CD4-positive, alpha-beta T cell treated with Interleukin-4 for 4 hours (primary cell): Measurements from ENCODE around the gene PRDM15.

Experiments
- DNase-seq: peaks from one replicate; pipeline ENCODE4 v3.0.0-alpha.2; 2020

PRDM15 gene

DNA sequence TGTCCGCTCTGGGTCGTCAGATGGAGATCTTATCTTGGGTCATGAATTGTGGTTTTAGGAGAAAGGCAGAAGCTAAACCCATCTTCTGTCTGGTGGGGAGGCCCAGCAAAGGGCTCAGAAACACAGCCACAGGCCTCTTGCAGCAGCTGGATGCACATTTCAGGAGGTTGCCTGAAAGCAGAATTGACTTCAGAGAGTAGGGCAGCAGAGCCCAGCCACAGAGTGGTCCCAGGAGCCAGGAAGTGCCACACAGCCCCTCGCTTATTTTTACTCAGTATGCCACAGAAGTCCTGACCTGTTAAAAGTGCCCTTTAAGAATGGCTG is 104.0 kb downstream of the PRDM15 start:
- DNase-seq = no peak

DNA sequence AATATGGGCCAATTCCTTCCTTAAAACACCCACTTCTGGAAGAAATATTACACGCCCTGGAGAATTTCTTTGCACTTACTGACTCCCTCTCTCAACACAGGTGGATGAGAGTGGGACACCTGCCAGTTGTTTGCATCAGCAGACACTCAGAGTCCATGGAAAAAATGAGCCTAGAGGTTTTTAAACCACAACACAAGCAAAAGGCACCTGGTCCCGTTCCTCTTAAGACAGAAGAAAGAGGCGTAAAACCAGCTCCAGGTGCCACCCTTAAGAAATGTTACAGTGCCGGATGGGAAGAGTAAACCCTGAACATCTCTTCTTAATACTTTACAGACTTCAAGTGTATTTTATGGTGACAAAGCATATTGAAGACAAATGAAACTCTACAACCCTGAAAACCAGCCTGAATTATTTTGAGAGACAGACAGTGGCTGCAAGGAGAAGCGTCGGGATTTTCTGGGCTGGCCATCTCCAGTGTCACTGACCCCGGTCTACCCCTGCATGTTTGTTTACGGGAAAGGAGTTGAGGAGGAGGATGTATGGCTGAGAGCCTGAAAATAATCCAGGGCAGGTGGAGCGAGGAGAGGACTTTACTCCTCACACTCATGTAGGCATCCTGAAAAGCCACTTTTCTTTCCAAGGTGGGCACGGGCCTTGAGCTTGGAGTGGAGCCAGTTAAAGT is 104.5 kb downstream of the PRDM15 start:
- DNase-seq = no peak

DNA sequence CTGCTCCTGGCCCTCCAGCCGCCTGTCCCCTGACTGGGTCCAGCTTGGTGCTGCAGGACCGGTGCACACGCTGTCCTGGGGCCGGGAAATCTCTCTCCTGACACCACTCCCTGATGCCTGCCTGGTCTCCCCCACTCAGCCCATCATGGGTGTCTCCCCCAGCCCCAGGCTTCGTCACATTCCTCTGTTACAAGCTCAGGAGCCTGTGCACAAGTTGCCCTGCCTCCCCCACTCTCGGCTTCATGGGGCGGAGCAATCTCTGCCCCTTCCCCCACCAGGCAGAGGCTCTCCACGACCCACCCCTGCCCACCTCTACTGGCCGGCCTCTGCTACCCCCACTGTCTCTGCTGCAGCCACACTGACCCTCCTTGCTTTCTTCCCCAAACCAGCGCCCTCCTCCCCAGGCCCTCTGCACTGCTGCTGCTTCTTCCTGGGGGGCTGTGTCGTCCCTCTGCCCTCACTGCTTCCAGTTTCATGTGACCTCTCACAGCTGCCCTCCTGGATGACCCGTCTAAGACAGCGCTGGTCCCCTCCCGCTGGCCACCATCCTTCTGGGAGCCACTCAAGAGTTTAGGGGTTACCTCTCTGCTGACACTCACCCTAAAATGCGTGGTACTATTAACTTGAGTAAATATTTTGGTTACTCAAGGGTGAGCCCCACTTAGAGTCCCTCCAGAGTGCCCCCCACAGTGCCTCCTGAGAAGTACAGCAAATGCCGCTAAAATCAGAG is 106.6 kb downstream of the PRDM15 start:
- no peak for DNase-seq

DNA sequence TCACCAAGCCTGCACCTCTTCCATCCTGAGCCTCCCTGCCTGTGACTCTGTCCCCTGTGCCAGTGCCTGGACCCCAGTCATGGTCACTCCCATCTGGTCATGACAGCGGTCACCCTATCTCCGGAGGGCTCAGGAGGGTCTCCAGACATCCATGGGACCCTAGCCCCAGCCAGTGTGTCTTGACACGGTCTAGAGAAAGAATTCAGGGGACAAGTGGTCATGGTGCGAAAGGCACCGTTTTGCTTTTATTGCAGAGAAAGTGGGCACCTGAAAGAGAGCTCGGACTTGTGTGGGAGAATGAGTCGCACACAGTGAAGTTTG is 107.6 kb downstream of the PRDM15 start:
- no peak for DNase-seq

DNA sequence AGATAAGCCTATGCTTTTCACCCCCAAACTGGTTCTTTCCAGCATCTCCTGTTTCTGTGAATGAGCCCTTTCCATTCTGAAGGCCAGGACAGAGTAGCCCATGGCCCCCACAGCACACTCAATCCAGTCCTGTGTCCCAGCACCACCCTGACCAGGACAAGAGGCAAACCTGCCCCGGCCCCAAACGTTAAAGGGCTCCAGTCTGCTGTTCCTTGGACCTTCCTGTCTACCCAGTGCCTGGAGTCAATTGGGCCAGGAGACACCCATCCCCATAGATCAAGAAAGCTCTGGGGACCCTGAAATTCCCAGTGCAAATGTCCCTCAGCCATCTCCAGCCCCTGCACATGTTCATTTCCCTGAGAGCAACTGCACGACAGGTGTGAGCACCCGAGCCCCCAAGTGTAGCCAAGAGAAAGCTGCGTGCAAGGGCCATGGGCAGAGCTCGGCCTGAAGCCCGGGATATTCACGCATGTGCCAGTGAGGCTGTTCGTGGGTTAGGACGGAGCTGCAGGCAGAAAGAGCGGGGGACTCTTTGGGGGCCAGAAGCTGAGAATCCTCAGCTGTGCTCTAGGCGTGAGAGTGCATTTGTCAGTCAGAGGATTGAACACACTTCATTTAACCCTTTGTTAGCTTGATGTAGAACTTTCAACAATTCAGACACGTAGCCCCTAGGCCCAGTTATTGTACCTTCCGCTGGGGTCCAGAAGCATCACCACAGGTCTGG is 108.1 kb downstream of the PRDM15 start:
- DNase-seq = no peak

DNA sequence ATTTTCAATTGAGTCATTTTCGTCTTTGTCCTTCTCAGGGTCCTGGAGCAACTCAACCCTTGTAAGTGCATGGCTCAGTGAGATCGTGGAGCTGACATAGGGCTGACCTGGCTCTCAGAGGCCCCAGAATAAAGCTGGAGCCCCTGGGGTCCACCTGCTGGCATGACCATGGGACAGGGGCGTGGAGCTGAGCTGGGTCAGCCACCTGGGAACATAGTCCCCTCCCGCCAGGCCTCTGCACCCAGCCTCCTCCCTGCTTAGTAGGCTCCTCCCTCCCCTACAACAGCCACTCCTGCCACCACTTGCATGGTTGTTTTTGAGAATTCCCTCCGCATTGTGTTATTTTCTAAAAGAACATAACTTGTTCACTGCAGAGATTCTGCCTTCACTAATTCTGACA is 109.2 kb downstream of the PRDM15 start:
- DNase-seq = no peak

DNA sequence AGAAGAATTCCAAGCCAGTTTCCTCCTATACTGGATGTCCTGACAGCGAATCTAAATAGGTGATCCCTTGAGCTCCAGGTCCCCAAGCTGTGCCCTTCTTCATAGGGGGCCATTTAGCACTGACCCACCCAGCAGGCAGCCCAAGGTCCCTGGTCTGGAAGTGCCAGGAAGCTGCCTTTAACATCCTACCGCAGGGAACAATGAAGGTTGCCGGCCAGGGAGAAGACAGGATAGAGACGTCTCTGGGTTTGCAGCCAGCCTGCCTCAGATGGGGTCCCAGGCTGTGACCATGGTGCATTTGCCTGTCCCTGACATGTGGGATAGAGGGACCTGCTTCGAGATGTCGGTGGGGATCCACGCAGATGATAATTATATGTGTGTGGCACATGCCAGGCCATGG is 109.6 kb downstream of the PRDM15 start:
- no peak for DNase-seq

DNA sequence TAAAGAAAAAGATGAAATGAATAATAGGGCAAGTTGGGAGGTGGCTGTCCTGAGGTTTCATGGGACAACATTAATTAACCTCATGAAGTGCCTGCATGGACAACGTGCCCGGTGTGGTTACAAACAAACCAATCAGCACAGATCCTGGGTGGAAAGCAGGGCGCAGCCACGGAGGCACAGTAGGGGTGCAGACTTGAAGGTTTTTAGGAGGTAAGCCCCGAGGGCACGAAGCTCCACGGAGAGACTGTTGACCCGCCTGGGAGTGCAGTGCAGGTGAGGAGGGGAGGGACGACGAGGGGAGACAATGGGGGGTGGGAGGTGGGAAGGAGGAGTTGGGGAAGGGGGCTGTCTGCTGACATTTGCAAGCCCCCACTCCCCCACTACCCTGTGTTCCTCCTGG is 110.0 kb downstream of the PRDM15 start:
- no peak for DNase-seq

DNA sequence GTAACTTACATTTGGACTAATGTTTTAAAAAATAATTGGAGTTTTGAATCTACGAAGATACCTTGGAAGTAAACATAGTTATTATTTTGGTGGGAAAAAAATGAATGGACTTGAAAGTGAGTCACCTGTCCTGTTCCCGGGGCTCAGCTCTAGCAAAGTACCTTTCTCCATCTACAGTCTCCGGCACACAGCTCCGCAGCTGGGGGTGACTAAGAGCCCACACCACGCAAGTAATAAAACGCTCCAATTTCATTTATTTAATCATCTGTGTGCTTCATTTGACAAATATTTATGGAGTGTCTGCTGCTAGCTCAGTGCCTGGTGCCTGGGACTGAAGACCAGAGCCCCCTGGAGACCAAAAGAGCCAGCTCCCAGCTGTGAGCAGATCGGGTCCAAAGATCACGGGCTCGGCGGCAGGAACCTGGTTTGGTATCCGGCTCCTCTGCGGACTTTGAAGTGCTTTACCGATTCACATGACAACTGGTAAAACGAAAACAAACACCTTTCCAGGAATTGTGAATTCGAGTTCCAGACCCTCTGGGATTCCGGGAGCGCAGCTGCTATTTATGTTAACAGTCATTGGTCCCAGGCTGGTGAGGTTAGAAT is 110.6 kb downstream of the PRDM15 start:
- no peak for DNase-seq

DNA sequence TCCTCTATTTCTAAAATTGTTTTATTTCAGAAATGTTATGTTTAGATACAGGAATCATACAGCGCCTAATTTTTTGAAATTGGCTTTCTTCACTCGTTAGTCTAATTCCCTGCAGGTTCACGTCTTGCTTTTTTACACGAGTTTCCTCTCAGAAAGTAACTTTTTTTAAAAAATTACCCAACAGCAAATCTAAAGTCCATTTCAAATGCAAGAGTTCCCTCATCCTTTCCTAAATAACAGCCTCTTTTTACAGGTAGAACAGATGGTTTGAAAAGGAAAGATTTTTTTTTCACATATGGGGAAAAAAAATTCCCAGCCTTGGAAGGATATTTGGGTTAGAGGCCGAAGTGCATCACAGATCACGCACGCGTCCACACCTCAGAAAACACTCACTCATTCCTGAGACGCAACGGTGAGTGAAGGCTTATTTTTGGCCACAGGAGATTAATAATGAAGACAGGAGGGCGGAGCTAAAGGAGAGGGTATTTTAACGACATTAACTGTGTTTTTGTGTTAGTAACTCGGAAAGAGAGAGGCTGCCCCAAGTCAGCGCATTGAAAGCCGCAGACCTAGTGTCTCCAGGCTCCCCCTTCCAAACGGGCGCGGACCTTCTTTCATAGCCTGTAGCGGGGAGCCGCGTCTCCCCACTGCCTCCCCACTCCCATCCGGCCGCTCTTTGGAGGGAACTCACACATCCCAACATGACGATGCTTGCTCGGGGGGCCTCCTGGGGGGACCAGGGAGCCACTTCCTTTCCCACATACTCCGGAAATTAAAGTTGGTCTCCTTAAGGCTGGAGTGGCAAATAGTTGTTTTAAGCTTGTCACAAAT is 111.3 kb downstream of the PRDM15 start:
- DNase-seq = no peak

DNA sequence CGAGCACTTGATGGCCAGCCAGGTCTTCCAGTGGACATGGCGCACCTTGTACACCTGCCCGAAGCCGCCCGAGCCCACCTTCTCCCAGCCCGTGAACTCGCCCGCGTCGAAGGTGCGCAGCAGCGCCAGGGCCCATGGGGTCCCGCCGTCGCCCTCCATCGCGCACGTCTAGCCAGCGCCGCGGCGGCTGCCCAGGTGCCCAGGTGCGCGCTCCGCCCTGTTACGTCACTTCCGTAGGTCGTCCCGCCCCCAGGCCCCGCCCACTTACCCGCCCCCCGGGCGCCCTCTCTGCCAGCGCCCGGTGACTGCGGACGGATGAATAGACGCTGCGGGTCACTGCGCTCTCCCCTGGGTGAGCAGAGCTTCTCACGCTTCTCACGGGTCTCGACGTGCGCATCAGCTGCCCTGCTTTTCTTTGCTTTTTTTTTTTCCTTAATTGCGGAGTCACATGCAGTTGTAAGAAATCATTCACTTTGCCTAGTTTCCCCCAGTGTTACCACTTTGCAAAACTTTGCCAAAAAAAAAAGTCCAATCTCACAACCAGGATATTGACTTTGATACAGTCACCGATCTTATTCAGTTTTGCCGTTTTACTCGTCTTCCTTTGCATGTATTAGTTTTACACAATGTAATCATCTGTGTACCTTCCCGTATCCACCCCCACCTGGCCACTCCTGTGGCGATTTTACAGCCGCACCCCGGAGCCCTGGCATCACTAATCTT is 112.1 kb downstream of the PRDM15 start, which contains the start of gene RIPK4:
TSS of gene RIPK4 (minus strand) at position 170 of the 723 bp plus-strand sequence. CDS start at position 159, 11 bp downstream.
- peak; percentile 27 for DNase-seq

DNA sequence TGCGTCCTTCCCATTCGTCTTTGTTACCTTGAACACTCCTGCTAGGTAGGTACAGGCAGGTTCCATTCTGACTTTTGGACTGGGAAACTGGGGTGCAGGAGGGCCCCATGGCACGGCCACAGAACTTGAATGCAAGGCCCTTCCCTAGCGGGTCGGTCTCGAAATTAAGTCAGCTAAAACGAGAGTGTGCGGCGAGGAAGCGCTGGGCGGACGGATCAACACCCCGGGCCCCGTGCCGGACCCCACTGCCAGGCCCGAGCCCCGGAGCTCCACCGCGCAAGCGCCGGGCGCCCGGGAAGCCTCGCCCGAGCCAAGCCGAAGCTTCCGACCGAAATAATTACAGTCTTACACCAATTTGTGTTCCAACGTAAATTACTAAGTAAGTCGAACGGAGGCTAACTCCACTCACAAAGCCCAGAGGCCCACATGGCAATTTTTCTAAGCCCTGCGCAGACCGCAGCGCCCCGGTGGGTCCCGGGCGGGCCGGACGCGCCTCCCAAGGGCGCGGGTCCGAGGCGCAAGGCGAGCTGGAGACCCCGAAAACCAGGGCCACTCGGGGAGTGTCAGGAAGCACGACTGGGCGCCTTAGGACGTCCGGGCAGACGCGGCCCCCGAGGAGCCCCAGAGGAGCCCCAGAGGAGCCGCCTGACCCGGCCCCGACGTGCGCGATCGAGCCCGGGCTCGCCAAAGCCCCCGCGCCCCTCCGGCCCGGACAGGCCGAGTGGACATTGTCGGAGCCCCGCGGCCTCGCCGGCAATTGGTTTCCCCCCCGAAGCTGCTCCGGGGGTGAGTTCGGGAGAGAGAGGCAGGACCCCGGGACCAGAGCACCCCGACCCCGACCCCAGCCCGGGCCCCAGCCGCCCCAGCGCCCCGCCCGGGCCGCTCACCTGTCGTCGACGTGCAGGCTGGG is 112.9 kb downstream of the PRDM15 start:
- DNase-seq = no peak

DNA sequence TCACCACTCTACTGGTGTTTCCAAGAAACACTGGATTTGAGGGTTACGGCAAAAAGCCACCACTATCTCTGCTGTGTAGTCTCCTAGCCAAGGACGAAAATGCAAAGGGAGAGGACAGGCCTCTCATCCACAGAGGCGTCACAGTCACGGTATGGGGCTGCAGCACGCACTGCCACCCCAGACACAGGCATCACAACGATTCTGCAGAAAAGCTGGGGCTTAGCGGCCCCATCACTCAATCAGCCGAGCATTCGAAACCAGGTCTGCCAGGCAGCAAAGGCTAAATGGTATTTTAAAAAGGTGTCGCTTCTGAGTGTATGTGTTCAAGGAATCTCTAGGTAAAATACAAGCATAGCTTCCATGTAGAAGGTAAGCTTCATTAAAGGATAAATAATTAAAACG is 113.7 kb downstream of the PRDM15 start:
- DNase-seq = no peak

DNA sequence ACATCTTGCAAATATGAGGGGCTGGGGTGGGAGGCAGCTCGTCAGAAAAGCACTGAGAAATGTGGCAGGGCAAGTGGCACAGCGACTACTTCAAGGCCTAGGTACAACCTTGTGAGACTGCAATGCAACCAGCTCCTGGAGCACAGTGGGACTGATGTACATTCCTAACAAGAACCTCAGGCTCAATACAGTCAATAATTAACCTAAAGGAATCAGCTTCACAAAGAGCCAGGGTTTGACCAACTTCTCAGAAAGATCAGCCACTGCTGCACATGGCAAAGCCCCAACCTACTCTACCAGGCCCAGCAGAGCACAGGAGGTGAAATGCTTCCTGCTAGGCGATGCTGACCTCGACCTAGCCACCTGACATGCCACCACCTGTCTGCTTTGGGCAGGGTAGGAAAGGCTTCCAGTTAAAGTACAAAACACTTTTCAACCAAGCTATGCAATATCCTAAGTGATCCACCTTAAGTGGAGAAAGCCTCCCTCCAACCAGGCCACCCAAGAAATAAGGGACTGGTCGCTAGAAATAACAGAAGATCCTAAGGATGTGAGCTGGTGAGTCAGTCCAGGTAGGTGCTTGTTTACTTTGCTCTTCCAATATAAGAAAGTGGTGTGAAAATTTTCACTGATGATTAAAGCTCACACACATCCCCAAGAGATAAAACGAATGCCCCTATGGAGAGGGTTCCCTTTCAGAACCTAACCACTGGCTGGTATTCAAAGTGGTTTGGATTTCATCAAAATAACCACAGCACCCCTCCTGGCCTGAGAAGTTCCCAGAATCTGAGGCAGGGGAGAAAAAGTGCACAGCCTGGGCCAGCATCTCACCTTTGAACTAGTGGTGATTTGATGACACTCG is 114.4 kb downstream of the PRDM15 start:
- DNase-seq = no peak

DNA sequence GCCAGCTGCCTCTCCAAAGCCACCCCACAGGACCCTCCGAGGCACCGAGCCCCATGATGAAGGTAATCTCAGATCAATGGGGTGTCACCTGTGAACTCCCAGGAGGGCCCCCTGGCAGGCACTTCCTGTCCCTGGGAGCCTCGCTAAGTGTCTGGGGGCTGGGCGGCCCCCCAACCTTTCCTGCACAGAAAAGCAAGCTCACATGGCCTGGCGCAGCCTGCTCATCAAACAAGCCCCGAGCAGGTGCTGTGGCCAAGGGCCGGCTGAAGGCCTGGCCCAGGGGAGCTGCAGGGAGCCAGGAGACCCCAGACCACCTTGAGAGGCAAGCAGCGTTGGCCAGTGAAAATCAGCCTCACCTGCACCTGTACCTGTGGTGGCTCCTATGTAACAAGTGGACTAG is 115.1 kb downstream of the PRDM15 start:
- no peak for DNase-seq

DNA sequence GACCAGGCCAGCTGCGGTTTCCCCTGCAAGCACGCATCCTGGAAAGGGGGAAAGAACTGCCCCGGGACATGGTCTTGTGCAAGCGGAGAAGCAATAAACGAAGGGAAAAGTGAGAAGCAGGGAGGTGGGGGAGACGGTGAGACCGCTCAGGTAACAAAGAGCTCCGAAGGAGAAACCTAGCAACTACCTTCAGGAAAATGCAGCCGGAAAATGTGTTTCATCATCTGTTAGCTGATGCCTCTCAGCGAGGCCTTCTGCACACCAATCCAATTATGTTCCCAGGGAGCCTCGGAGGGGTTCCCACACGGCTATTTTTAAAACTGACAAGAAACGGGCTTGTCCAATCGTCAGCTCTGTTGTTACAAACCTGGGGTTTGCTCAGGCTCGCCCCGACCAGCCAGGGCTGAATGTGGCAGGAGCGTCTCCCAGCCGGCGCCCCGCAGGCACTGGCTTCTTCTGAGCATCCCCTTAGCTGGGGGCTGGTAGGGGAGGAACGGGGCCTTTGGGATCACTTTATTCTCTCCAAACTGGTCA is 115.7 kb downstream of the PRDM15 start:
- DNase-seq = no peak

DNA sequence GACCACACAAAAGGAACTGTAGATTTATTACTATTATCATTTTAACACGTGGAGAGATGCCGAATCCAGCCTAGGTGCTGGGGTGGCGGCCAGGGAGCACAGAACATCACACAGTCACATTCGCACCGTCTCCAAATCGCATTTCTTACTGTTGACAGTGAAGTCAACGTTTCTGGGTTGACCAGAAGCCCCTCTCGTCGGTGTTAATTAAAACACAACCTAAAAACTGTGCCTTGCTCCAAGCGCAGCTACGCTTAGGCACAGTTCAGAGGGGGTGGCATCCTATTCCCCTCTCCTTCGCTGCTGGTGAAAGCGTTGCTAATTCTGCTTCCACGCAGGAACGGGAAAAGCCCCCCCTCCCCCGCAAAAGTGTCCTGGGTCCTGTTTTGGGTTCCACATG is 116.4 kb downstream of the PRDM15 start:
- no peak for DNase-seq

DNA sequence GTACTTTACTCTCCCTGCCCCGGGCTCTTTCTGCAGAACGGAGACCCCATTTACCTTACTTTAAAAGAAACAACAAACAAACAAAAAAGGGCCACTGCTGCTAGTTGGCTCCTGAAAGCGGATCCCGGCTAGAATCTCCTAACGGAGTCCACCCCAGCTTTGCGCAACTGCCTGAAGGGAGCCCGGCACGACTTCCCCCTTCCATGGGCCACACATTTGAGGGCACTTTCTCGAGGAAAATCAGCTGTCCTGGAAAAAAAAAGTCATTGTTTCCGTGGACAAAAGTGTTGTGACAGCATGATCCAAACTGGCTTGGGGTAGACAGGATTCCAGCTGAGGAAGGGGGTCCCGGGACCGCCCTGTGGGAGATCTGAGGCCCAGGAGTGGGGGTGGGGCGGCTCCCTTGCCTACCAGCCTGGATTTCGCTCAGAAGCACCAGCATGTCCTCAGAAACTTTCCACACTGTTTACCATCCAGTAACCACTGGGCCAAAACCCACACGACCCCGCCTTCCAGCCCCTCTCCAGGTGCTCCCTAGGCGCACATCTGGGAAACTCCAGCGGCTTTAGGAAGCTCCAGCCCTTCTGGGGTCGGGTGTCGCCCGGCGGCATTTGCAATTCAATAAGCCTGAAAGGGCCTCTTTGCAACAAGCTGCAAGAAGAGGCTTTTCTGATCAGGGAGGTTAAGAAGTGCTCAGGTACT is 117.1 kb downstream of the PRDM15 start:
- DNase-seq = no peak
